Tongue (tissue), 2 donors: ENCODE results near the gene NUB1. TPM values are rescaled to one million over a fixed set of nuclear protein-coding genes. Genes with fewer than 3 reads are reported as not detected.
"Not testable (repeated sequence)": the region's sequence is repeated elsewhere in the genome, so short reads cannot be mapped to it uniquely, and the experiment has no call there.

ENCODE experiments used
- DNase-seq: peaks from one replicate; pipeline ENCODE4 v3.0.0-alpha.2; 2015
- total RNA-seq: library from RNA; depleted of rRNA; stranded (reverse); fragments of >200 nt; gene quantifications from one replicate; pipeline ENCODE4 v1.2.3, GENCODE V29; 2014

NUB1 gene, protein sequence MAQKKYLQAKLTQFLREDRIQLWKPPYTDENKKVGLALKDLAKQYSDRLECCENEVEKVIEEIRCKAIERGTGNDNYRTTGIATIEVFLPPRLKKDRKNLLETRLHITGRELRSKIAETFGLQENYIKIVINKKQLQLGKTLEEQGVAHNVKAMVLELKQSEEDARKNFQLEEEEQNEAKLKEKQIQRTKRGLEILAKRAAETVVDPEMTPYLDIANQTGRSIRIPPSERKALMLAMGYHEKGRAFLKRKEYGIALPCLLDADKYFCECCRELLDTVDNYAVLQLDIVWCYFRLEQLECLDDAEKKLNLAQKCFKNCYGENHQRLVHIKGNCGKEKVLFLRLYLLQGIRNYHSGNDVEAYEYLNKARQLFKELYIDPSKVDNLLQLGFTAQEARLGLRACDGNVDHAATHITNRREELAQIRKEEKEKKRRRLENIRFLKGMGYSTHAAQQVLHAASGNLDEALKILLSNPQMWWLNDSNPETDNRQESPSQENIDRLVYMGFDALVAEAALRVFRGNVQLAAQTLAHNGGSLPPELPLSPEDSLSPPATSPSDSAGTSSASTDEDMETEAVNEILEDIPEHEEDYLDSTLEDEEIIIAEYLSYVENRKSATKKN
- 27.8 TPM for total RNA-seq

DNA sequence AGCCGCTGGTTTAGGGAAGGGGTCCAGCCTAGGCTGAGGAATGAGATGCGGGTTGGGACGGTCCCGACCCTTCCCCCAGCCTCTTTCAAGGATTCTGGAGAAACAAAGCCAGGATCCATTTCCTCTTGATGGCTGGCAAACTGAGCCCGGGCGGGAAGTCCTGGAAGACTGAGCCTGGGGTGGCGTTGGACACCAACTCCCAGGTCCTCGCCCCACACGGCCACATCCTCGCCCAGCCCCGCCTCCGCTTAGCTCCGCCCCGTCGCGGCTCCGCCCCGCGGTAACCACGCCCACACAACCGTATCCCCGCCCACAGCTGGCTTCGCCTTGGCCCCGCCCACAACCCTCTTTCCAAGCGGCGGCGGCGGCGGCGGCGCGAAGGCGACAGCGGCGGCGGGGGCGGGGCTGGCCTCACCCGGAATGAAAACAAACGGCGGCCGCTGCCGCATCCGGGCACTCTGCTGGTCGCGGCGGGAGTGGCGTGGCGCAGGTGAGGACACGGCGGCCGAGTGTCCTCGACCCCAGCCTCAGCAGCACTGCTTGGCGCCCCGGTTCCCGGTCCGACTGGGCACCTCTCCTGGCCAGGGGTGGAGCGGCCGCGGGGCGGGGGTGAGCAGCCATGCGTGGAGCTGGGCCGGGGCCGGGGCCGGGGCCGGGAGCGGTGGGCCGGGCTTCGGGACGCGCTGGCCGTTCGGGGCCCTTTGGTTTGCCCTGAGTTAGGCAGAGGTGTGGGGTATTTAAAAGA lies at the start of gene NUB1:
TSS of gene NUB1 (plus strand) at position 456 of the 745 bp plus-strand sequence. CDS start 3,538 bp downstream, outside the sequence.
- DNase-seq, result peak; percentile 94

DNA sequence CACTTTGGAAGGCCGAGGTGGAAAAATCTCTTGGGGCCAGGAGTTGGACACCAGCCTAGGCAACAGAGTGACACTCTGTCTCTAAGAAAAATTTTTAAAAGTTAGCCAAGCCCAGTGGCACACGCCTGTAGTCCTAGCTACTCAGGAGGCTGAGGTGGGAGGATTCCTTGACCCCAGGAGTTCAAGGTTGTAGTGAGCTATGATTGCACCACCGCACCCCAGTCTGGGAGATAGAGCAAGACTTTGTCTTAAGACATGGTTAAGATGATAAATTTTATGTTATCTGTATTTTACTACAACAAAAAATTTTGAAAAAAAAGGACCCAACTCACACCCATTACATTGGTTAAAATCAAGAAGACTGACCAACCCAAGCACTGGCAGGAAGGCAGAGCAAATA lies 48.8 kb upstream of the NUB1 start:
- DNase-seq, result no peak

DNA sequence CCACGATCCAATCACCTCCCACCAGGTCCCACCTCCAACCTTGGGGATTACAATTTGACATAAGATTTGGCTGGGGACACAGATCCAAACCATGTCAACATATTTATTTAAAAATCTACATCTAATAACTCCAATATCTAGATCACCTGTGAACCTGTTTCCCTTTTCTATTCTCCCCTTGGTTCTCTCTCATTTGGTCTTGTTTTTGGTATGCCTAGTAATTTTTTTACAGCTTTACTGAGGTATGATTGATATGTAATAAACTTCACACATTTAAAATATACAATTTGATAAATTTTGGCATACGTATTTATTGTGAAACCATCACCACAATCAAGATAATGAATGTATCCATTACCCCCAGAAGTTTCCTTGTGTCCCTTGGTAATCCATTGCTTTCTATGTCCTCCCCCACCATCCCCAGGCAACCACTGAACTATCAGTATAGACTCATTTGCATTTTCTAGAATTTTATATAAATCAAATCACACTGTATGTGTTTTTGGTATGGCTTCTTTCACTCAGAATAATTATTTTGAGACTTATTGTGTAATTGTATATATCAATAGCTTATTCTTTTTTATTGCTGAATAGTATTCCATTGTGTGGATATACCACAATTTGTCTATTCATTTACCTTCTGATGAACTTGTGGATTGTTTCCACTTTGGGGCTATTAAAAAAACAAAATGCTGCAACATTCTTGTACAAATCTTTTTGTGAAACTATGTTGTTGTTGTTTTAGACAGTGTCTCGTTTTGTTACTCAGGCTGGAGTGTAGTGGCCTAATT lies 45.2 kb upstream of the NUB1 start:
- no peak for DNase-seq

DNA sequence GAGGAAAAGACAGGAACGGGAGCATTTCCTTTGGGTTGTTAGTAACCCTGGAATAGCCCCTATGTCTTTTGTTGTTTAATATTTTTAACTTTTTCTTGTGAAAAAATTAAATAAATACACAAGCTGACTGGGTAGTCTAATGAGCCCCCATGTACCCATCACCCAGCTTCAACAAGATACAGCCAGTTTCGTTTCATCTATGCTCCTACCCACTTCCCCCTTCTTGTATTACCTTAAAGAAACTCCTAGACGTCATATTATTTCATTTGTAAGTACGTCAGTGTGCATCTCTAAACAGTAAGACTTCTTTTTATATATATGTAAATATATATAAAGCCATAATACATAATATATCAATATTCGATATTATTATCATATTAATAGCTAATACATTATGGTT lies 42.8 kb upstream of the NUB1 start:
- no peak for DNase-seq

DNA sequence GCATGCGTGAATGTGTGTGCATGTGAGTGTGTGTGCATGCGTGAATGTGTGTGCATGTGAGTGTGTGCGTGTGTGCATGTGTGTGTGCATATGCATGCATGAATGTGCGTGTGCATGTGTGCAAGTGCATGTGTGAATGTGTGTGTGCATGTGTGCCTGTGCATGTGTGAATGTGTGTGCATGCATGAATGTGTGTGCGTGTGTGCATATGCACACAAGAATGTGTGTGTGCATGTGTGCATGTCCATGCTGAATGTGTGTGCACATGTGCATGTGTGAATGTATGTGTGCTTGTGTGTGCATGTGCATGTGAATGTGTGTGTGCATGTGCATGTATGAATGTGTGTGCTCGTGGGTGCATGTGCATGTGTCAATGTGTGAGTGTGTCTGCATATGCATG lies 42.1 kb upstream of the NUB1 start:
- no peak for DNase-seq

DNA sequence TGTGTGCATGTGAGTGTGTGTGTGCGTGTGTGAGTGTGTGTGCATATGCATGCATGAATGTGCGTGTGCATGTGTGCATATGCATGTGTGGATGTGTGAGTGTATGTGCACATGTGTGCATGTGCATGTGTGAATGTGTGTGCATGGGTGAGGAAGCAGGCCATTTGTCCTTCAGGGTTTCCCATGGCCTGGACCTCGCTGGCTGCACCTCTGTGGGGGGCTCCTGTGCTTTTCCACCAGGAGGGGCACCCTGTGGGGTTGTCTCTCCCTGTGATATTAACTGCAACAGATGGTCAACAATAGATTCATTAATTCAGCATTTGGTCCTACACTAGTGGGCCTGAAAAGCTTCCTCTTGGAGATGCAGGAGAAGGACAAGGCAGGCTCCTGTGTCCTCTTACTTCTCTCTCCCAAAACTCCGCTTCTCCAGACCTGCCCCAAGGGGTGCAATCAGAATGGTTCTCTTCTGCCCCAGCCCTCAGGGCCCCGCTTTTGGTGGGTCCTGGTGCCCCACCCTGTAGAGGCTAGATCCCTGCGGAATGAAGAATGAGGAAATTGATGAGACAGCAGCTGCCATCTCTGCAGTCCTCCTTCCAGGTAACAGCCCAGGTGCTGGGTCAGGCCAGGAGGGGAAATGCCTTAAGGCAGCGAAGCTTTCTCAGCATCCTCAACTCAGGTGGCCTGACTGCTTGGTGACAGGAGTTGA lies 41.5 kb upstream of the NUB1 start:
- no peak for DNase-seq

DNA sequence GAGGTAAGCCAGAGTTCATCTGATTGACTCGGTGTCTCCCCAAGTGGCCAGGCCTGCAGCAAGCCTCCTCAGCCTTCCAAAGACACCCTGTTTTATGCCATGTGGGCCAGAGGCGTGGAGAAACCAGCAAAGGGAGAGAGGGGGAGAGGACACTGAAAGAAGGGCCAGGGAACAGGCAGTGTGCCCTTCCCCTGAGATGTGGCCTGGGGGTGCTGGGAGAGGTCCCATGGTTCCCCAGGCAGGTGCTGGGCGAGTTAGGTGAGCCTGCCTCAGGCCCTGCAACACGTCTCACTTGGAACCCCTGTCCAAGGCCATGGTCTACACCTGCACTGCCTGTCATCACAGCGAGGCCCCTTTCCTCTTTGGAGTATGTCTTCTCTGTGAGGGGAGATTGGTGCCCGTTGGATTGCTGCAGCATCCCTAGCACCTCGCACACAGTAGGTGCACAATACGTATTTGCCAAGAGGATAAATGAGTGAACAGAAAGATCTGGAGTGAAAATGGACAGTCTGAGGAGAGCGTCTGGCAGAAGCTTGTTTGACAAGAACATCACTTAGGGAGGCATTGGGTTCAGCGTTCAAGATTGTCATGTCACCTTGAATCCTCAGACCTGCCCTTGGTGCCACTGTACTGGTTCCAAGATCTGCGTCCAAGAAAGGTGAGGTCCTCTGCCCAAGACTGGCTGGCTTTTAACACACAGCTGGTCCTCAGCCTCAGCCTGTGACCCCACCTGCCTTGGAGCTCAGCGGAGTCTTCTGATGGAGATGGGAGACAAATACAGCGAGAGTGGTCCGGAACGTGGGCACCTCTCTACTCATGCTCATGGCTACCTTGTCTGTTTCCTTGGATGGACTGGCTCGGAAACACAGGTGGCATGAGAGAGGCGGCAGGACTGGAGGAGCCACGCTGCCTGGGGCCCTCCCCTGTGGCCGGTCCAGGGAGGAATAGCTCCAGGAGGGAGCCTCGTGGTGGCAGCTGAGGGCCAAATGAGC lies 39.8 kb upstream of the NUB1 start:
- no peak for DNase-seq

DNA sequence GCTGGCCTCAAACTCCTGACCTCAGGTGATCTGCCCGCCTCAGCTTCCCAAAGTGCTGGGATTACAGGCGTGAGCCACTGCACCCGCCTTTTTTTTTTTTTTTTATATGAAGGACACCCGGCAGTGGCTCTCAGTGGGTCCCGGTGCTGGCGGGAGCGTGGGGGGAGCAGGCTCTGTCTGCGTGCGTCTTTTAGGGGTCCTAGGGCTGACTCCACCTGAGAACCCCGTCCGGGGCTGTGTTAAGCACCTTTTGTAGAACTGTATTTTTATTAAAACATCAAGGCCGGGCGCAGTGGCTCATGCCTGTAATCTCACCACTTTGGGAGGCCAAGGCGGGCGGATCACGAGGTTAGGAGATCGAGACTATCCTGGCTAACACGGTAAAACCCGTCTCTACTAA lies 37.4 kb upstream of the NUB1 start:
- not testable (repeated sequence) for DNase-seq

DNA sequence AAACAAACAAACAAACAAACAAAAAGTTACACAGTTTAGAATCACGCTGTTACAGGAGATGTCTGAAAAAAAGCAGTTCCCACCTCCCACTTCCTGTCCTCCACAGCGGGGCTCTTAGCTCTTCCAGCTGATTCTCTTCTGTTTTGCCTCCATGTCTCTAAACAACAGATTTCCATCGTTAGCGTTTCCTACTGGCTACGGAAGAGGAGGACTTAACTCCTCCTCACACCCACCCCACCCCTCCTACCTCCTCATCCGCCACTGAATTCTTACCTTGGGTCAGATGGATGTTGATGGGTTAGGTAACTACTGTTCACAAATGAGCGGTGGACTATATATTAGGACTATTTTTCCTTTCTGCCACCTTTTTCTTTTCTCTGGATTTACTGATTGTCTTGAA lies 36.8 kb upstream of the NUB1 start:
- peak; percentile 19 for DNase-seq

DNA sequence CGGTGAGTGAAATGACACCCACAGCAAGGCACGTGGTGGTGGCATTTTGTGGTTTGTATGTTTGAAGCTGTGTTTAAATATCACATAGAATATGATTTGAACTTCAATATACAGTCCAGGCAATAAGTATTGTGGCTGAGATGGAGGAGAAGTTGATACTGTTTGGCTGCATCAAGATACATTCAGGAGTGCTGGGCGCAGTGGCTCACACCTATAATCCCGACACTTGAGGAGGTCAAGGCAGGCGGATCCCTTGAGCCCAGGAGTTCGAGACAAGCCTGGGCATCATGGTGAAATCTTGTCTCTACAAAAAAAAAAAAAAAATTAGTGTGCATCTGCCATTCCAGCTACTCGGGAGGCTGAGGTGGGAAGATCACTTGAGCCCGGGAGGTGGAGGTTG lies 35.2 kb upstream of the NUB1 start:
- no peak for DNase-seq

DNA sequence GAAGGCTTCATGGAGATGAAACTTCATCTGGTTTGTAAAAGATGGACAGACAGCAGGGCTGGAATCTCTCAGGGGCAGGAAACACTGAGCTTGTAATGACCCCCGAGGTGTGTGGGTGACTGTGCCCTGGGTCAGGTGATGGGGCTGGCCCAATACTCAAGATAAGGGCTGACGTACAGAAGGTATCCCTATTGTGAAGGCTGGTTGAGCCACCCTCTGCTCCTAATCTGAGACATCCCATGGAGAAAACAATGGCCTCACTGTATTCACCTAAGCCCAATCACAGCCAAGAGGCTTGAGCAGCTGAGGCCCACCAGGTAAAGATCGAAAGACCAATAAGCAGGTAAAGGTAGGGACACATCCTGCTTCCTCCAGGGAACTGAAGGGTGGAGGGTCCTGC lies 34.8 kb upstream of the NUB1 start:
- no peak for DNase-seq

DNA sequence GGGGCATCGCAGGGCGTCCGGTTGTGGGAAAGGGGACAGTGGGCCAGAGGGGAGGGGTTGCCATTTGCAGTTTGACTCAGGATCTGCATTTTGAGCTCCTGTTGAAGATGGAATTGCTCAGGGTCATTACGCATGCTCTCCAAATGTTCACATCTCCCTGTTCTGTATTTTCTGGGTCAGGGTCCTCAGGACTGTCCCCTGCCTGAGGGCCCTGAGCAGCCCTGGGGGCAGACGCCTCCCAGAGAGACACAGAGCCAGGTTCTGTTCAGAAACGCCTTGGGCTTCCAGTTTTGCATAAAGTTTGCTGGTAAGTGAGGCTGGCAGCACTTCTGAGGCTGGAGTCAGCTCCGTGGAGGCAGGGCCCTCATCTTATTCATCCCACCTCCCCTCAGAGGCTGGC lies 34.1 kb upstream of the NUB1 start:
- no peak for DNase-seq

DNA sequence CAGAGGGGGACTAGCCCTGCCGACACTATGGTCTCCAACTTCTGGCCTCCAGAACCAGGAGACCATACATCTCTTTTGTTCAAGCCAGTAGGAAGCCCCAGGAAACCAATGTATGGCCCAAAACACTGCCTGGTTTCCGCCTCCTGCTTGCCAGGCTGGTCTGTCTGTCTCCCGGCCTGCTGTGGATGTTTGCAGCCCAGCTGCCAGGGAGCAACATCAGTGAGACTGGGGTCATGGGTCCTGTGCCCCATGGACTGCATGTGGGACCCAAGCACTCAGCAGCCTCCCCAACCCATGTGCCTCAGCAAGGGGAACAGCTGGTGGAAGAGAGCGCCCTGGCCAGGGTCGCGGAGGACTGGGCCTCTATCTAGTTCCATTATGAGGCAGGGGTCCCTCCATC lies 33.4 kb upstream of the NUB1 start:
- no peak for DNase-seq

DNA sequence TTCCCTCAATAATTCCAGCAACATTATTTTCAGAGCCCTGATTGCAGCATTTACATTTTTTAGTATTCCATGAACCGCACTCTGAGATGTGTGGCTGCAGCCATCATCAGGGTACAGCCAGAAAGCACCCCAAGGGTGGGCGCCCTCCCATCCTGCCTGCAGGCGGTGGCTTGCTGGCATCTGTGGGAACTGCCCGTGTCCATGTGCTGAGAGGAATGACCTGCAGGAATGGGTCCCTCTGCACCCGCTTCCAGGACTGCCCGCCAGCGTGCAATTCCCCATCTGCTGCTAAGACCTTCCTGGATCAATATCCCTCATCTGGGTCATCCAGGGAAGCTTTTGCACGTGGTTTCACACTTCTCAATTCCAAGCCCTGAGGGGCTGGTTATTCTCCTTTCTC lies 32.8 kb upstream of the NUB1 start:
- DNase-seq, result no peak

DNA sequence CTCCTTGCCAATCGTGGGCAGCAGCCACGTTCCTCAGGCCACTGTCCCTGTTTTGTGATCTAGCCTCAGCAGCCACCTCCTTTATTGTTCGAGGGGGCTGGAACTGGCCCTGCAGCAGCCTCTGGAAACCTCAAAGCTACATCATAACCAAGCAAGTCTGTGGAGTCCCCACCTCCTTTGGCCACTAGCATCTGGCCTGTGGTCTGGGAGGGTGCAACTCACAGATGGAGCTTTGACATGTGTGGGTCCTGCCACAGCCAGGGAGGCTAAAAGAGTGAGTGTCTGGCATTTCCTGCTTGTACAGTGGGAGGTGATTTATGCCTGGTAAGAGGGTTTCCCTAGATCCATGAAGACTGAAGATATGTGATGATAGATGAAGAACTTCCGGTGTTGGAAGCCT lies 32.3 kb upstream of the NUB1 start:
- no peak for DNase-seq

DNA sequence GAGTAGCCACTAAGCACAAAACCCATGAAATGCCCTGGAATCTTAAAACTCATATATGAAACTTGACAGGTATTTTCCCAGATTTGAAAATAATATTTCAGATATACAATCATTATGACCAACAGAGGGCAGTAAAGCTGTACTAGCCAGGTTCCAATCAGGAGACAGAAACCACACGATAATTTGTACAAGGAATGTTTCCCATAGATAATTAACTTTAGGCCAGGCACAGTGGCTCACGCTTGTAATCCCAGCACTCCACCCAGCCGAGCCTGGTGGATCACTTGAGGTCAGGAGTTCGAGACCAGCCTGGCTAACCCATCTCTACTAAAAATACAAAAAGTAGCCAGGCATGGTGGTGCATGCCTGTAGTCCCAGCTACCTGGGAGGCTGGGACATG lies 31.0 kb upstream of the NUB1 start:
- DNase-seq, result no peak

DNA sequence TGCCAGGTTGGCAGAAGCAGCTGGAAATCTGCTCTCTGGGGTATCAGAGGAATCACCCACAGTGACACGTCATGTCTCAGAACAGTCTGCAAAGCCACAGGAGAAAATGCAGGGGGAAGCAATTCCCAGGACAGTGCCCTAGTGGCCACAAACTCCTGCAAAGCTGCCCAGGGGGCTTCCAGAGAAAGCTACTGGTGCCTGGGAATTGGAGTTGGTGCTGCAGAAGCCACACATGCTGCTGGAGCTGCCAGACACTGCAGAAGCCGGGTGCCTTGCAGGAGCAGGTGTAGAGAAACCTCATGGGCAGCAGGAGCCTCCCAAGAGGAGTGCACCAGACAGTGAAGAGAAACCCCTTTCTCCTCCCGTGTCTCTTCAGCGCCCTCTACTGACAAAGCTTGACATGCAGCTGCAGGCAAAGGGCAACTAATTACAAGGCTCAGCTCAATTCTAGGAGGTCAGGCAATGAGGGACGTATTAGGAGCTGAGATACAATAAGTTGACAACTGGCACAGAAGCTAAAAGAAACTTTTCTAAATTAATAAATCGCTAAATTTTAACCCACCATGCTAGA lies 30.2 kb upstream of the NUB1 start:
- peak; percentile 10 for DNase-seq

DNA sequence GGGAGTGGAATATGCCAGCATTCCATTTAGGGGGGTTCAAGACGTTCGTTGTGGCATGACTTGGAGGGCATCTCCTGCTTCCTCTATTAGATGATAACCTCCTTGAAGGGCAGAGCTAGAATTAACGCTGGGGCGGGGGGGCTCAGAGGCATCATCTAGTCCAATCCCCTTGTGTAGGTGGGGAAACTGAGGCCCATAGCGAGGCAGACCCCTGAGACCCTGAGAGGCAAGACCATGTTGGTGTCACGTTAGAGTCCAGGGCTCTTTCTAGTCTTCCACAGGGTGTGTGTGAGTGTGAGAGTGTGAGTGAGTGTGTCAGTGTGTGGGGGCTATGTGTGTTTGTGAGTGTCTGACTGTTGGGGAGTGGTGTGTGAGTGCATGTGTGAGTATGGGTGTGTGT lies 29.3 kb upstream of the NUB1 start:
- no peak for DNase-seq

DNA sequence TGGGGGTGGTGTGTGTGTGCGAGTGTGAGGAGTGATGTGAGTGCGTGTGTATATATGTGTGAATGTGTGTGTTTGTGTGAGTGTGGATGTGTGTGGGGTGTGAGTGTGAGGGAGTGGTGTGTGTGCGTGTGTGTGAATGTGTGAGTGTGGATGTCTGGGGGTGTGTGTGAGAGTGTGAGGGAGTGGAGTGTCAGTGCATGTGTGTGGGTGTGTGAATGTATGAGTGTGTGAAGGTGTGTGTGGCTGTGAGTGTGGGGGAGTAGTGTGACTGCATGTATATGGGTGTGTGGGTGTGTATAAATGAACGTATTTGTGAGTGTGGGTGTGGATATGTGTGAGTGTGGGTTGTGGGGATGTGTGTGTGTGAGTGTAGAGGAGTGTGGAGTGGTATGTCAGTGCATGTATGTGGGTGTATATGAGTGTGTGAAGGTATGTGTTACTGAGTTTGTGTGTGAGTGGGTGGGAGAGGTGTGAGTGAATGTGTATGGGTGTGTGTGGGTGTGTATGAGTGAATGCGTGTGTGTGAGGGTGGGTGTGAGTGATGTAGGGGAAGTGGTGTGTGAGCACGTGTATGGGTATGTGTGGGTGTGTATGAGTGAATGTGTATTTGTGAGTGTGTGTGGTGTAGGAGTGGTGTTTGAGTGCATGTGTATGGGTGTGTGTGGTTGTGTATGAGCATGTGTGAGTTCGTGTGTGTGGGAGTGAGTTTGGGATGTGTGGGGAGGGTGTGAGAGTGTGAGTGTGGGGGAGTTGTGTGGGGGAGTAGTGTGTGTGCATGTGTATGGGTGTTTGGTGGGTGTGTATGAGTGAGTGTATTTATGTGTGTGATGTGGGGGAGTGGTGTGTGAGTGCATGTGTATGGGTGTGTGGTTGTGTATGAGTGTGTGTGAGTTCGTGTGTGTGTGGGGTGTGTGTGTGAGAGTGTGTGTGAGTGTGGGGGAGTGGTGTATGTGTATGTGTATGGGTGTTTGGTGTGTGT lies 28.5 kb upstream of the NUB1 start:
- DNase-seq, result no peak
